ENCODE measurements around the gene PLET1. TPM values are rescaled to one million over a fixed set of nuclear protein-coding genes. Genes with fewer than 3 reads are reported as not detected.

The PLET1 gene
- total RNA-seq, 1 experiment from 2014 or later = not detected

DNA sequence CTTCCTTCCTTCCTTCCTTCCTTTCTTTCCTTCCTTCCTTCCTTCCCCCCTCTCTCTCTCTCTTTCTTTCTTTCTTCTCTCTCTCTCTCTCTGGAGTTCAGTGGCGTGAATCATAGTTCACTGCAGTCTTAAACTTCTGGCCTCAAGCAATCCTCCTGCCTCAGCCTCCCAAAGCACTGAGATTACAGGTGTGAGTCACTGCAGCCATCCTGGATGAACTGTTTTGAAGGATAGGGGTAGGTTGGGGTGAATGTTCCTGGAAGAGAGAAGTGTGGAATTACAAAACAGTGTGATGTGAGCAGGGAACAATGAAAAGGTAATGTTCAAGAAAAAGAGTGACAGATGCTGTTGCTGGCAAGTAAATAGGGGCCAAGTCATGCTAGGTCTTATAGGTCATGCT, 12.4 kb upstream of the PLET1 start:
- POLR2A ChIA-PET = no interaction called here
- no peaks in the 10 kb centered on the region for H3K9me2 ChIP-seq (ENCODE audit: insufficient read depth)
- no peaks in the 10 kb centered on the region for H3K36me3 ChIP-seq (ENCODE audit: control insufficient read depth in 1 of 2, insufficient read depth in 2 of 2, low read length in 2 of 2)
- no peaks in the 10 kb centered on the region for H3K79me2 ChIP-seq (ENCODE audit: insufficient read depth, low read length)
- intact Hi-C loops (cut with micrococcal nuclease) = no loop called here
- TF ChIP-seq ZNF274 (IDR thresholded peaks at IDR 0.05; ENCODE audit: low read depth, low read length) (no peak), RAD21 (IDR thresholded peaks at IDR 0.05; ENCODE audit: low read depth) (no peak), EGR1 (IDR thresholded peaks at IDR 0.05; ENCODE audit: low read depth) (no peak), ELF1 (IDR thresholded peaks at IDR 0.05; ENCODE audit: borderline replicate concordance, low read depth) (no peak), SIN3A (IDR thresholded peaks at IDR 0.05; ENCODE audit: low read depth) (no peak), SRF (IDR thresholded peaks at IDR 0.05; ENCODE audit: low read depth) (no peak), TCF7L2 (IDR thresholded peaks at IDR 0.05; ENCODE audit: borderline replicate concordance, extremely low read depth, insufficient read depth, insufficient read length) (no peak), YY1 (IDR thresholded peaks at IDR 0.05; ENCODE audit: extremely low read depth, insufficient replicate concordance, low read depth, low read length) (no peak), EZH2 (IDR thresholded peaks at IDR 0.05) (no peak), CEBPB (IDR thresholded peaks at IDR 0.05; ENCODE audit: low read depth) (no peak), FOSL1 (IDR thresholded peaks at IDR 0.05; ENCODE audit: low read depth) (no peak)
- TF ChIP-seq, protein P1, sequence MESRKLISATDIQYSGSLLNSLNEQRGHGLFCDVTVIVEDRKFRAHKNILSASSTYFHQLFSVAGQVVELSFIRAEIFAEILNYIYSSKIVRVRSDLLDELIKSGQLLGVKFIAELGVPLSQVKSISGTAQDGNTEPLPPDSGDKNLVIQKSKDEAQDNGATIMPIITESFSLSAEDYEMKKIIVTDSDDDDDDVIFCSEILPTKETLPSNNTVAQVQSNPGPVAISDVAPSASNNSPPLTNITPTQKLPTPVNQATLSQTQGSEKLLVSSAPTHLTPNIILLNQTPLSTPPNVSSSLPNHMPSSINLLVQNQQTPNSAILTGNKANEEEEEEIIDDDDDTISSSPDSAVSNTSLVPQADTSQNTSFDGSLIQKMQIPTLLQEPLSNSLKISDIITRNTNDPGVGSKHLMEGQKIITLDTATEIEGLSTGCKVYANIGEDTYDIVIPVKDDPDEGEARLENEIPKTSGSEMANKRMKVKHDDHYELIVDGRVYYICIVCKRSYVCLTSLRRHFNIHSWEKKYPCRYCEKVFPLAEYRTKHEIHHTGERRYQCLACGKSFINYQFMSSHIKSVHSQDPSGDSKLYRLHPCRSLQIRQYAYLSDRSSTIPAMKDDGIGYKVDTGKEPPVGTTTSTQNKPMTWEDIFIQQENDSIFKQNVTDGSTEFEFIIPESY (IDR thresholded peaks at IDR 0.05; ENCODE audit: extremely low read depth, insufficient replicate concordance, low read length) = no peak
- TF ChIP-seq, protein P2, sequence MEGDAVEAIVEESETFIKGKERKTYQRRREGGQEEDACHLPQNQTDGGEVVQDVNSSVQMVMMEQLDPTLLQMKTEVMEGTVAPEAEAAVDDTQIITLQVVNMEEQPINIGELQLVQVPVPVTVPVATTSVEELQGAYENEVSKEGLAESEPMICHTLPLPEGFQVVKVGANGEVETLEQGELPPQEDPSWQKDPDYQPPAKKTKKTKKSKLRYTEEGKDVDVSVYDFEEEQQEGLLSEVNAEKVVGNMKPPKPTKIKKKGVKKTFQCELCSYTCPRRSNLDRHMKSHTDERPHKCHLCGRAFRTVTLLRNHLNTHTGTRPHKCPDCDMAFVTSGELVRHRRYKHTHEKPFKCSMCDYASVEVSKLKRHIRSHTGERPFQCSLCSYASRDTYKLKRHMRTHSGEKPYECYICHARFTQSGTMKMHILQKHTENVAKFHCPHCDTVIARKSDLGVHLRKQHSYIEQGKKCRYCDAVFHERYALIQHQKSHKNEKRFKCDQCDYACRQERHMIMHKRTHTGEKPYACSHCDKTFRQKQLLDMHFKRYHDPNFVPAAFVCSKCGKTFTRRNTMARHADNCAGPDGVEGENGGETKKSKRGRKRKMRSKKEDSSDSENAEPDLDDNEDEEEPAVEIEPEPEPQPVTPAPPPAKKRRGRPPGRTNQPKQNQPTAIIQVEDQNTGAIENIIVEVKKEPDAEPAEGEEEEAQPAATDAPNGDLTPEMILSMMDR (IDR thresholded peaks at IDR 0.05 in 2 of 3, conservative IDR thresholded peaks at IDR 0.05 in 1 of 3; ENCODE audit: borderline replicate concordance in 1 of 3, insufficient read depth in 1 of 3, low read depth in 2 of 3, low read length in 2 of 3) = no peak
- TF ChIP-seq, protein P3, sequence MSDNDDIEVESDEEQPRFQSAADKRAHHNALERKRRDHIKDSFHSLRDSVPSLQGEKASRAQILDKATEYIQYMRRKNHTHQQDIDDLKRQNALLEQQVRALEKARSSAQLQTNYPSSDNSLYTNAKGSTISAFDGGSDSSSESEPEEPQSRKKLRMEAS (IDR thresholded peaks at IDR 0.05) = no peak
- no peak overlapping the region for H3K4me3 ChIP-seq (replicated peaks in 1 of 2; ENCODE audit: low read depth in 1 of 2, low read length in 2 of 2)
- no peaks in the 10 kb centered on the region for H3K9me3 ChIP-seq (ENCODE audit: control insufficient read depth in 1 of 2, insufficient read depth in 1 of 2, low read depth in 1 of 2, low read length in 2 of 2)
- BruUV-seq (replicated peaks) = no TSS peak
- H2AFZ ChIP-seq (ENCODE audit: low read depth, low read length, poor library complexity, severe bottlenecking) = no peak overlapping the region
- H4K20me1 ChIP-seq (ENCODE audit: insufficient read depth) = no peaks in the 10 kb centered on the region
- ATAC-seq (no peak), DNase-seq (ENCODE audit: low read depth, low spot score) (no peak)
- CTCF ChIA-PET = interaction anchor here (1.1 kb wide), 1 partner anchor 8 kb away, joined by 3 read pairs; no protein-coding TSS in a partner anchor
- no peaks in the 10 kb centered on the region for H3K27me3 ChIP-seq (ENCODE audit: insufficient read depth, low read length)
- H3K4me1 ChIP-seq (ENCODE audit: control insufficient read depth in 1 of 2, insufficient read depth in 2 of 2, low read length in 2 of 2) = peaks cover 0 to 11% of the 10 kb centered on the region in 2 experiments; a peak in 2 of 4 replicates
- no peak overlapping the region for H3K4me2 ChIP-seq (ENCODE audit: low read length)
- no peak overlapping the region for H3K9ac ChIP-seq (ENCODE audit: low read length)
- H3K27ac ChIP-seq (ENCODE audit: low read depth, low read length) = no peak overlapping the region
- RAD21 ChIA-PET (ENCODE audit: low non-redundant PET in 1 of 2, low total read pairs in 2 of 2, uncharacterized antibody in 2 of 2, unreplicated experiment in 2 of 2) = no interaction called here

All from HCT116 (cell line).